Measurements from ENCODE around the gene COL25A1.
A peak's percentile ranks its signal among the peaks of the same experiment; 100 is the strongest.

COL25A1 gene

GRCh38 chr4:109134921-109135320 is 167.5 kb downstream of the COL25A1 start:
- no peak for DNase-seq (ENCODE audit: extremely low read depth, low read depth)
- no peak for TF ChIP-seq CTCF (IDR thresholded peaks at IDR 0.05; ENCODE audit: low read depth, low read length)

- no peak for DNase-seq (ENCODE audit: extremely low read depth, low read depth)
- TF ChIP-seq CTCF (IDR thresholded peaks at IDR 0.05; ENCODE audit: low read depth, low read length): peak; percentile 6; the same call in 1 of the 2 replicates
Observed at GRCh38 chr4:109134268-109134667, 168.2 kb downstream of the COL25A1 start.

- no peak for DNase-seq (ENCODE audit: extremely low read depth, low read depth)
- TF ChIP-seq CTCF (IDR thresholded peaks at IDR 0.05; ENCODE audit: low read depth, low read length): no peak
Observed at GRCh38 chr4:109131559-109131958, 170.9 kb downstream of the COL25A1 start.

- DNase-seq (ENCODE audit: extremely low read depth, low read depth): no peak
- TF ChIP-seq CTCF (IDR thresholded peaks at IDR 0.05; ENCODE audit: low read depth, low read length): no peak
Observed at GRCh38 chr4:109128589-109128988, 173.9 kb downstream of the COL25A1 start.

GRCh38 chr4:109127866-109128265 is 174.6 kb downstream of the COL25A1 start:
- no peak for TF ChIP-seq CTCF (IDR thresholded peaks at IDR 0.05; ENCODE audit: low read depth, low read length)
- no peak for DNase-seq (ENCODE audit: extremely low read depth, low read depth)

- TF ChIP-seq CTCF (IDR thresholded peaks at IDR 0.05; ENCODE audit: low read depth, low read length): no peak
- no peak for DNase-seq (ENCODE audit: extremely low read depth, low read depth)
Observed at GRCh38 chr4:109126856-109127255, 175.6 kb downstream of the COL25A1 start.

GRCh38 chr4:109125084-109125483 is 177.4 kb downstream of the COL25A1 start:
- TF ChIP-seq CTCF (IDR thresholded peaks at IDR 0.05; ENCODE audit: low read depth, low read length): no peak
- DNase-seq (ENCODE audit: extremely low read depth, low read depth): no peak
